Measurements from ENCODE around the gene C5. TPM values are rescaled to one million over a fixed set of nuclear protein-coding genes. Genes with fewer than 3 reads are reported as not detected.

C5 gene
- total and polyA plus RNA-seq, 2 donors (not counting 1 experiment from before 2014, with no cell fraction given): 1.9 to 7.3 TPM

- peak overlapping the region; percentile 27 for H3K27ac ChIP-seq (ENCODE audit: insufficient read depth, low read length)
Observed at GRCh38 chr9:121071756-121072421, 21.8 kb upstream of the C5 start.

GRCh38 chr9:121071370-121071755, 21.3 kb upstream of the C5 start:
- Histone ChIP-seq H3K36me3 (ENCODE audit: control insufficient read depth, insufficient read depth, low read length) (no peaks in the 10 kb centered on the region), H3K4me2 (ENCODE audit: extremely low read depth, insufficient read depth, low read length) (peak overlapping the region; percentile 77), H2AFZ (ENCODE audit: low read length) (peak overlapping the region; percentile 71), H4K20me1 (ENCODE audit: control insufficient read depth, extremely low read depth, insufficient read depth, low read length) (no peaks in the 10 kb centered on the region), H3K27ac (ENCODE audit: insufficient read depth, low read length) (peak overlapping the region; percentile 27), H3K4me1 (ENCODE audit: control insufficient read depth, extremely low read depth, insufficient read depth, low read length) (no peaks in the 10 kb centered on the region), H3K9me3 (ENCODE audit: control insufficient read depth, insufficient read depth, low read depth, low read length) (no peaks in the 10 kb centered on the region), H3K9ac (ENCODE audit: insufficient read depth, low read length) (no peak overlapping the region), H3K27me3 (ENCODE audit: control insufficient read depth, insufficient read depth, low read length) (no peaks in the 10 kb centered on the region), H3K4me3 (replicated peaks in 1 of 4; ENCODE audit: control extremely low read depth in 1 of 4, insufficient read depth in 1 of 4, low read depth in 3 of 4, low read length in 4 of 4) (peak overlapping the region; percentile 43 to 89 (median 52)), H3K79me2 (ENCODE audit: control insufficient read depth, insufficient read depth, low read length) (no peaks in the 10 kb centered on the region)
- TF ChIP-seq CTCF (conservative IDR thresholded peaks at IDR 0.05 in 1 of 2, IDR thresholded peaks at IDR 0.05 in 1 of 2; ENCODE audit: low read depth in 1 of 2, low read length in 2 of 2): no peak
- no peak for TF ChIP-seq EZH2 (IDR thresholded peaks at IDR 0.05; ENCODE audit: low read length, missing control alignments)
- DNase-seq (ENCODE audit: low read depth in 2 of 2): no peak

More at GRCh38 chr9:121071756-121072421, 21.8 kb upstream of the C5 start:
- peak; percentile 29 to 65 for DNase-seq (ENCODE audit: low read depth in 2 of 2)
- Histone ChIP-seq H3K9ac (ENCODE audit: insufficient read depth, low read length) (peak overlapping the region; percentile 5), H3K4me1 (ENCODE audit: control insufficient read depth, extremely low read depth, insufficient read depth, low read length) (no peaks in the 10 kb centered on the region), H2AFZ (ENCODE audit: low read length) (peak overlapping the region; percentile 71), H3K79me2 (ENCODE audit: control insufficient read depth, insufficient read depth, low read length) (no peaks in the 10 kb centered on the region), H3K36me3 (ENCODE audit: control insufficient read depth, insufficient read depth, low read length) (no peaks in the 10 kb centered on the region), H3K4me2 (ENCODE audit: extremely low read depth, insufficient read depth, low read length) (peak overlapping the region; percentile 77), H3K27me3 (ENCODE audit: control insufficient read depth, insufficient read depth, low read length) (no peaks in the 10 kb centered on the region), H4K20me1 (ENCODE audit: control insufficient read depth, extremely low read depth, insufficient read depth, low read length) (no peaks in the 10 kb centered on the region), H3K4me3 (replicated peaks in 1 of 4; ENCODE audit: control extremely low read depth in 1 of 4, insufficient read depth in 1 of 4, low read depth in 3 of 4, low read length in 4 of 4) (peak overlapping the region; percentile 43 to 89 (median 52)), H3K9me3 (ENCODE audit: control insufficient read depth, insufficient read depth, low read depth, low read length) (no peaks in the 10 kb centered on the region)
- TF ChIP-seq EZH2 (IDR thresholded peaks at IDR 0.05; ENCODE audit: low read length, missing control alignments): no peak
- peak; percentile 40 to 43 for TF ChIP-seq CTCF (conservative IDR thresholded peaks at IDR 0.05 in 1 of 2, IDR thresholded peaks at IDR 0.05 in 1 of 2; ENCODE audit: low read depth in 1 of 2, low read length in 2 of 2)

GRCh38 chr9:121069396-121069795, 19.3 kb upstream of the C5 start:
- Histone ChIP-seq H3K36me3 (ENCODE audit: control insufficient read depth, insufficient read depth, low read length) (no peaks in the 10 kb centered on the region), H3K4me3 (replicated peaks in 1 of 4; ENCODE audit: control extremely low read depth in 1 of 4, insufficient read depth in 1 of 4, low read depth in 3 of 4, low read length in 4 of 4) (no peak overlapping the region), H3K9ac (ENCODE audit: insufficient read depth, low read length) (no peak overlapping the region), H3K9me3 (ENCODE audit: control insufficient read depth, insufficient read depth, low read depth, low read length) (no peaks in the 10 kb centered on the region), H3K27me3 (ENCODE audit: control insufficient read depth, insufficient read depth, low read length) (no peaks in the 10 kb centered on the region), H3K4me1 (ENCODE audit: control insufficient read depth, extremely low read depth, insufficient read depth, low read length) (no peaks in the 10 kb centered on the region), H3K79me2 (ENCODE audit: control insufficient read depth, insufficient read depth, low read length) (no peaks in the 10 kb centered on the region), H3K27ac (ENCODE audit: insufficient read depth, low read length) (no peak overlapping the region), H3K4me2 (ENCODE audit: extremely low read depth, insufficient read depth, low read length) (no peak overlapping the region), H4K20me1 (ENCODE audit: control insufficient read depth, extremely low read depth, insufficient read depth, low read length) (no peaks in the 10 kb centered on the region), H2AFZ (ENCODE audit: low read length) (no peak overlapping the region)
- no peak for DNase-seq (ENCODE audit: low read depth in 2 of 2)
- TF ChIP-seq CTCF (conservative IDR thresholded peaks at IDR 0.05 in 1 of 2, IDR thresholded peaks at IDR 0.05 in 1 of 2; ENCODE audit: low read depth in 1 of 2, low read length in 2 of 2): no peak
- no peak for TF ChIP-seq EZH2 (IDR thresholded peaks at IDR 0.05; ENCODE audit: low read length, missing control alignments)

All from fibroblast of lung (primary cell).